ENCODE results near the gene PRPH. TPM values are rescaled to one million over a fixed set of nuclear protein-coding genes. Genes with fewer than 3 reads are reported as not detected.
A peak's percentile ranks its signal among the peaks of the same experiment; 100 is the strongest.

The PRPH gene
- total RNA-seq, 6 experiments from 2014 or later, result not detected

GRCh38 chr12:49340971-49341776 lies 46.2 kb downstream of the PRPH start:
- DNase-seq, result no peak
- Mint-ChIP-seq H3K4me3 (no peak overlapping the region), H3K27ac (no peak overlapping the region), H3K36me3 (ENCODE audit: low read depth) (no peaks in the 10 kb centered on the region), H3K4me1 (ENCODE audit: low read depth) (peaks cover 28% of the 10 kb centered on the region), H3K27me3 (ENCODE audit: insufficient read depth) (peaks cover 38% of the 10 kb centered on the region), H3K9me3 (no peaks in the 10 kb centered on the region)
- no peak for TF ChIP-seq CTCF (IDR thresholded peaks at IDR 0.05)

- H3K36me3 Mint-ChIP-seq (ENCODE audit: low read depth), result no peaks in the 10 kb centered on the region
- H3K27ac Mint-ChIP-seq, result no peak overlapping the region
- no peaks in the 10 kb centered on the region for H3K9me3 Mint-ChIP-seq
- peaks cover 32% of the 10 kb centered on the region for H3K4me1 Mint-ChIP-seq (ENCODE audit: low read depth)
- TF ChIP-seq CTCF (IDR thresholded peaks at IDR 0.05), result no peak
- peaks cover 36% of the 10 kb centered on the region for H3K27me3 Mint-ChIP-seq (ENCODE audit: insufficient read depth)
- DNase-seq, result no peak
- no peak overlapping the region; the same call in 1 of the 2 replicates for H3K4me3 Mint-ChIP-seq
Observed at GRCh38 chr12:49341777-49342065, 46.8 kb downstream of the PRPH start.

- H3K4me3 Mint-ChIP-seq, result peak overlapping the region; percentile 71
- no peaks in the 10 kb centered on the region for H3K36me3 Mint-ChIP-seq (ENCODE audit: low read depth)
- DNase-seq, result peak; percentile 43
- no peak overlapping the region for H3K27ac Mint-ChIP-seq
- TF ChIP-seq CTCF (IDR thresholded peaks at IDR 0.05), result peak; percentile 97
- H3K27me3 Mint-ChIP-seq (ENCODE audit: insufficient read depth), result peaks cover 36% of the 10 kb centered on the region
- H3K4me1 Mint-ChIP-seq (ENCODE audit: low read depth), result peaks cover 32% of the 10 kb centered on the region
- H3K9me3 Mint-ChIP-seq, result no peaks in the 10 kb centered on the region
Observed at GRCh38 chr12:49342066-49342913, 47.3 kb downstream of the PRPH start.

- no peak overlapping the region for H3K27ac Mint-ChIP-seq
- no peaks in the 10 kb centered on the region for H3K9me3 Mint-ChIP-seq
- H3K4me3 Mint-ChIP-seq, result peak overlapping the region; percentile 71
- no peaks in the 10 kb centered on the region for H3K36me3 Mint-ChIP-seq (ENCODE audit: low read depth)
- H3K4me1 Mint-ChIP-seq (ENCODE audit: low read depth), result peaks cover 31% of the 10 kb centered on the region
- no peak for TF ChIP-seq CTCF (IDR thresholded peaks at IDR 0.05)
- H3K27me3 Mint-ChIP-seq (ENCODE audit: insufficient read depth), result peaks cover 36% of the 10 kb centered on the region
- DNase-seq, result no peak
Observed at GRCh38 chr12:49342914-49343731, 48.2 kb downstream of the PRPH start.

- no peak overlapping the region for H3K27ac Mint-ChIP-seq
- peaks cover 36% of the 10 kb centered on the region for H3K4me1 Mint-ChIP-seq (ENCODE audit: low read depth)
- TF ChIP-seq CTCF (IDR thresholded peaks at IDR 0.05), result no peak
- no peaks in the 10 kb centered on the region for H3K36me3 Mint-ChIP-seq (ENCODE audit: low read depth)
- H3K27me3 Mint-ChIP-seq (ENCODE audit: insufficient read depth), result peaks cover 36% of the 10 kb centered on the region
- no peak for DNase-seq
- no peak overlapping the region; the same call in 1 of the 2 replicates for H3K4me3 Mint-ChIP-seq
- no peaks in the 10 kb centered on the region for H3K9me3 Mint-ChIP-seq
Observed at GRCh38 chr12:49344486-49345050, 49.6 kb downstream of the PRPH start.
